DND-41 (cell line): ENCODE measurements around the gene PCED1A.

ENCODE experiments used
- CTCF ChIP-seq: IDR thresholded peaks from 2 replicates; pipeline ENCODE4 v1.5.1; 2012; ENCODE audit warnings: borderline replicate concordance, low read length, moderate library complexity, mild to moderate bottlenecking; ENCODE audit not compliant: poor library complexity, severe bottlenecking; ENCODE audit errors: extremely low read depth
- EZH2 ChIP-seq: IDR thresholded peaks from 3 replicates; pipeline ENCODE4 v1.6.1; 2012; ENCODE audit warnings: borderline replicate concordance, low read depth, mild to moderate bottlenecking, moderate library complexity, low read length, inconsistent platforms; ENCODE audit not compliant: severe bottlenecking

- TF ChIP-seq CTCF (no peak), EZH2 (no peak)
Measured at GRCh38 chr20:2817341-2817726, 23.1 kb downstream of the PCED1A start.
